H1 (cell line): ENCODE measurements around the gene TDRD6.

Experiments used
- CBX8 ChIP-seq: fragments of 300-800, 300-1000 bp; sonication (generic); IDR thresholded peaks from 2 replicates; pipeline ENCODE4 v1.7.1; 2016; ENCODE audit warnings: low read depth, low read length, borderline replicate concordance
- CREB1 ChIP-seq: IDR thresholded peaks from 2 replicates; pipeline ENCODE4 v1.6.1; 2012; ENCODE audit warnings: inconsistent platforms
- CTCF ChIP-seq, 3 experiments: IDR thresholded peaks; 1 replicate in 2 of 3; 2 replicates in 1 of 3; pipeline versions ENCODE4 v1.5.1 to v1.6.1; 2011; ENCODE audit warnings: low read length in 3 of 3, mild to moderate bottlenecking in 3 of 3, inconsistent platforms in 2 of 3, low read depth in 1 of 3, moderate library complexity in 1 of 3; ENCODE audit not compliant: insufficient read depth in 1 of 3; ENCODE audit errors: control extremely low read depth in 1 of 3
- MAFK ChIP-seq: IDR thresholded peaks from 2 replicates; pipeline ENCODE4 v1.6.1; 2012; ENCODE audit warnings: low read depth, mild to moderate bottlenecking, improper control_type of control experiment, low read length
- POLR2A ChIP-seq, 2 experiments: IDR thresholded peaks; 1 replicate in 1 of 2; 2 replicates in 1 of 2; pipeline ENCODE4 v1.6.1; 2011; ENCODE audit warnings: low read depth in 2 of 2, low read length in 2 of 2, mild to moderate bottlenecking in 2 of 2; ENCODE audit errors: control extremely low read depth in 1 of 2
- TAF1 ChIP-seq: IDR thresholded peaks from 2 replicates; pipeline ENCODE4 v1.6.1; 2011; ENCODE audit warnings: mild to moderate bottlenecking, low read depth, low read length
- ZNF274 ChIP-seq: IDR thresholded peaks from 2 replicates; pipeline ENCODE4 v1.7.0; 2012; ENCODE audit warnings: low read length, borderline replicate concordance; ENCODE audit errors: extremely low read depth

GRCh38 chr6:46684771-46685170 lies 2.9 kb upstream of the TDRD6 start:
- no peak for TF ChIP-seq POLR2A (IDR thresholded peaks at IDR 0.05; ENCODE audit: control extremely low read depth in 1 of 2, low read depth in 2 of 2, low read length in 2 of 2)
- TF ChIP-seq CTCF (IDR thresholded peaks at IDR 0.05; ENCODE audit: control extremely low read depth in 1 of 3, insufficient read depth in 1 of 3, low read depth in 1 of 3, low read length in 3 of 3): no peak
- TF ChIP-seq ZNF274: no peak
- no peak for TF ChIP-seq CREB1
- no peak for TF ChIP-seq CBX8
- no peak for TF ChIP-seq TAF1
- TF ChIP-seq MAFK: no peak
